KOPT-K1 (cell line): ENCODE results near the gene SKIL.

Experiments
- H3K27ac ChIP-seq: fragments of 200-600 bp; sonication (generic); 2 replicates; pipeline ENCODE4 v1.5.1; 2016; ENCODE audit warnings: antibody characterized with exemption, mild to moderate bottlenecking, low read depth, low read length; ENCODE audit not compliant: poor library complexity, severe bottlenecking
- H3K36me3 ChIP-seq: fragments of 200-600 bp; sonication (generic); 2 replicates; pipeline ENCODE4 v1.5.1; 2017; ENCODE audit warnings: antibody characterized with exemption, mild to moderate bottlenecking, low read length, moderate library complexity; ENCODE audit not compliant: insufficient read depth
- H3K9me3 ChIP-seq: fragments of 200-600 bp; sonication (generic); 2 replicates; pipeline ENCODE4 v1.5.1; 2017; ENCODE audit warnings: antibody characterized with exemption, low read length, mild to moderate bottlenecking; ENCODE audit not compliant: insufficient read depth, poor library complexity, severe bottlenecking

Gene SKIL

DNA sequence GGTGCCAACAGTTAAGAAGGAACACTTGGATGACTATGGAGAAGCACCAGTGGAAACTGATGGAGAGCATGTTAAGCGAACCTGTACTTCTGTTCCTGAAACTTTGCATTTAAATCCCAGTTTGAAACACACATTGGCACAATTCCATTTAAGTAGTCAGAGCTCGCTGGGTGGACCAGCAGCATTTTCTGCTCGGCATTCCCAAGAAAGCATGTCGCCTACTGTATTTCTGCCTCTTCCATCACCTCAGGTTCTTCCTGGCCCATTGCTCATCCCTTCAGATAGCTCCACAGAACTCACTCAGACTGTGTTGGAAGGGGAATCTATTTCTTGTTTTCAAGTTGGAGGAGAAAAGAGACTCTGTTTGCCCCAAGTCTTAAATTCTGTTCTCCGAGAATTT, 3.0 kb downstream of the SKIL start:
- no peaks in the 10 kb centered on the region for H3K9me3 ChIP-seq
- no peak overlapping the region for H3K27ac ChIP-seq
- H3K36me3 ChIP-seq, result no peaks in the 10 kb centered on the region

DNA sequence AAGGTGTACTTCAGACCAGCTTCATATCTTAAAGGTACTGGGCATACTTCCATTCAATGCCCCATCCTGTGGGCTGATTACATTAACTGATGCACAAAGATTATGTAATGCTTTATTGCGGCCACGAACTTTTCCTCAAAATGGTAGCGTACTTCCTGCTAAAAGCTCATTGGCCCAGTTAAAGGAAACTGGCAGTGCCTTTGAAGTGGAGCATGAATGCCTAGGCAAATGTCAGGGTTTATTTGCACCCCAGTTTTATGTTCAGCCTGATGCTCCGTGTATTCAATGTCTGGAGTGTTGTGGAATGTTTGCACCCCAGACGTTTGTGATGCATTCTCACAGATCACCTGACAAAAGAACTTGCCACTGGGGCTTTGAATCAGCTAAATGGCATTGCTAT, 3.4 kb downstream of the SKIL start:
- H3K27ac ChIP-seq, result no peak overlapping the region
- H3K9me3 ChIP-seq, result no peaks in the 10 kb centered on the region
- no peaks in the 10 kb centered on the region for H3K36me3 ChIP-seq

DNA sequence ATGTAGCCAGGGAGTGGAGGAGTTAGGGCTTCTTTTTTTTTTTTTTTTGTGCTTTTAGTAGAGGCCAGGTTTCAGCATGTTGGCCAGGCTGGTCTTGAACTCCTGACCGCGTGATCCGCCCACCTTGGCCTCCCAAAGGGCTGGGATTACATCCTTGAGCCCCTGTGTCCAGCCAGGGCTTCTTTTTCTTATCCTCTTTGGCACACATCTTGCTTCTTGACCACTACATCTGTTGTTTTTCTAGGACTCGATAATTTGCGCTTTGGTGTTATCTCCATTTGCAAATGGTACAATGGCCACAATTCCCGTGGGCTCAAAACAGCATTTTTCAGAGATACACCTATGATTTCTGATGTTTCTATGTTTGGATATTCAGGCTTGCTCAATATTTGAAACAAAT, 4.2 kb downstream of the SKIL start:
- Histone ChIP-seq H3K27ac (no peak overlapping the region), H3K36me3 (no peaks in the 10 kb centered on the region), H3K9me3 (no peaks in the 10 kb centered on the region)

DNA sequence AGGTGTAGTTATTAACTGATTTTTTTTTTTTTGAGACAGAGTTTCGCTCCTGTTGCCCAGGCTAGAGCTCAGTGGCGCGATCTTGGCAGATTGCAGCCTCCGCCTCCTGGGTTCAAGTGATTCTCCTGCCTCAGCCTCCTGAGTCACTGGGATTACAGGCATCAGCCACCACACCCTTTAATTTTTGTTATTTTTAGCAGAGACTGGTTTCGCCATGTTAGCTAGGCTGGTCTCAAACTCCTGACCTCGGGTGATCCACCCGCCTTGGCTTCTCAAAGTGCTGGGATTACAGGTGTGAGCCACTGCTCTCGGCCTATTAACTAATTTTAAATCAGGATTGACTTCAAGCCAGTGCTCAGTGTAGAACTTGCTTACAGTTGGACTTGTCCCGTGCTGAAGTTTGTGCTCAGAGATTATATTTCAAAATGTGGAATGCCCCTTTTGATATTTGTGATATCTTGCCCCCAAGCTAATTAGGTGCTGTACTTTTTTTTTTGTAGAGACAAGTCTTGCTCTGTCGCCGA, 6.0 kb downstream of the SKIL start:
- Histone ChIP-seq H3K9me3 (no peaks in the 10 kb centered on the region), H3K27ac (no peak overlapping the region), H3K36me3 (no peaks in the 10 kb centered on the region)

DNA sequence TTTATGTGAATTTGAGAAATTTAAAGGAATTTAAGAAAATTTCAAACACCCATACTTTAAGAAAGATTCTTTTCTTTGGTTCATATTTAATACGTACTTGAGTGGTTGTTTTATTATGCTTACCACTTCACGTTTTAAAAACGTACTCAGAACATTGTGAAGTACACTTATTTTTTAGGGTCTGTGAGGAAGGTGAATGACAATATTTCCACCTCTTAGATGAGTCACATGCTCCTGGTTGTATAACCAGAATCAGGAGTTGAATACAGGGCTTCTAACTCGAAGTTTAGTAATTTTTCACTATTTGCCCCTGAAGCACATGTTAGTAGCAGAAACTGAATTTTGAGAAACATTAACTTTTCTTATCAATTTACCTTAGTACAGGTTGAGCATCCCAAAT, 7.5 kb downstream of the SKIL start:
- H3K9me3 ChIP-seq, result no peaks in the 10 kb centered on the region
- H3K36me3 ChIP-seq, result no peaks in the 10 kb centered on the region
- H3K27ac ChIP-seq, result no peak overlapping the region

DNA sequence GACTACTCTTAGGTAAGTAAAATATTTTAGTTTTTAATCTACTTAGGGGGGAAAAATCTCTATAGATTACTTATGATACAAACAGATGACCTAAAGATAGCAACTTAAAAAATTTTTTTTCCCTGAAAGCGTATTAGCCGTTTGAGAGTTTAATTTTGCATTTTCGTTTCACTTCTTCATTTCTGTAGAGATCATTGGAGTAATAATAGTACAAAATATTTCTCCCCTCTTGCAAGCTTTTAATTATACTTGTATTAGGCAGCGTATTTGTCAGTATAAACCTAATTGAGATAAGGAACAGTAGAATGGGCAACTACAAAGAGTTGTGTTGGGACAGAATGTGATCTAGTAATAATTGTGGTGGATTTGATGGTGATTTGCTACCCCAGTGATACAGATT, 10.3 kb downstream of the SKIL start:
- Histone ChIP-seq H3K27ac (no peak overlapping the region), H3K36me3 (no peaks in the 10 kb centered on the region), H3K9me3 (no peaks in the 10 kb centered on the region)

DNA sequence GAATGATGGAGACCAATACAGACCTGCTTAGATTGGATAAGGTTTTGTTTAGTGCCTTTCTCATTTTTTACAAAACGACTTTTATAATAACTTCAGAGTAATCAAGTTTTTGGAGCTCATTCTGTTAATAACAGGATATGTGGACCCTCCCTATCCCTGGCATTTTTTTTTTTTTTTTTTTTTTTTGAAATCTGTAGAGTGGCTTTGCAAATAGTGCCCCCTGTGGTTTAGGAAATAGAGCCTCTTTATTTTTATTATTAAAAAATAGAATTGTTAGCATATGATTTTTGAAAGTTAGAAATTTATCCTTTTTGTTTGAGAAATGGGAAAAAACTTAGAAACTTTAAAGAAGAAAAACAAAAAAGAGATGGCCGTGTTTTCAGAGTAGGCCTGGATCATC, 11.4 kb downstream of the SKIL start:
- H3K36me3 ChIP-seq, result no peaks in the 10 kb centered on the region

DNA sequence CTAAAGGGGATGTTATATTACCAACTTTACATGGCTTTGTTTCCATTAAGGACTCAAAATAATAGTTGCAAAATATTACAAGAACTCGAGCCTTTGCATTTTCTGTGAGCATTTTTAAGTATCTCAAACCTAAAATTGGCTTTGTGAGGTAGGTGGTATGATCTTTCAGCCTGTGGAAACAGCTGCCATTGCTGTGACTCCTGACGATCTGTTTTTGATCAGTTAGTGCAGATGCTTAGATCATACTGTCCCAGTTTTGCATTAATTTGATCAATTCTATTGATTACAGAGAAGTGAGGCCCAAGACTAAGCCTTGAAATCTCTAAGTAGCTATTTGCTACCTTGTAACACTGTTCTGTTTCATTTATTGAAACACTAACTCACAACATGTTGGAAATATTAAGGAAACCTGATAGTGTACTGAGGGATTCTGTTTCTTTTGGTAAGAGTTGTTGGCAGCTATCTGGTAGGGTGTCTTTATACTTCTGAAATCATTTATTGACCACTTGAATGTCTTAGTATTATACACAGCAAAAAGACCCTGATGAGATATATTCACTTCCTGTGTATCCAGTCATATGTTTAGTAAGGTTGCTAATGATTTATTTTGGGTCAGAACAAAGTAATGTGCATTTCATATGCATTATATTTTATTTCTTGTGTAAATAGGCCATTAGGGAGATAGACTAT, 14.8 kb downstream of the SKIL start:
- no peaks in the 10 kb centered on the region for H3K36me3 ChIP-seq

More for the DNA sequence above, 11.4 kb downstream of the SKIL start:
- Histone ChIP-seq H3K9me3 (no peaks in the 10 kb centered on the region), H3K27ac (no peak overlapping the region)

DNA sequence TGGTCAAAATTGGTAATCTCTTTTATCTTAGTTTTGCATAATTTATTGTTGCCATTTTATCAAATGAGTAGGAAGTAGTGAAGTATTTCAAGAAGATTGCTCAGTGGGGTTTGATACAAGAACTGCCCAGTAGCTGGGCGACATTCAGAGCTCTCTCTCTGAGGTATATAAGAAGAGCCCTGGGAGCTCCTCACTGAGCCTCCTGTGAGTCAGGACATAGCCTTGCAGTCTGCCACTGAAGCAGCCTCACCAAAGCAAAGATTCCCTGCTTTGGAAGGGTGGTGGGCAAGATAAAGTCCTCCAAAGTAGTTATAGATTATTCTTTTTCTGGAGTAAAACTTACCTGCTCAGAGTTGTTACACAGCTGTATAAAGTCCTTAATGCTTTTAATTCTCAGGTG, 26.1 kb downstream of the SKIL start:
- peaks cover 20% of the 10 kb centered on the region for H3K36me3 ChIP-seq

More for the DNA sequence above, 14.8 kb downstream of the SKIL start:
- Histone ChIP-seq H3K9me3 (no peaks in the 10 kb centered on the region), H3K27ac (no peak overlapping the region)

DNA sequence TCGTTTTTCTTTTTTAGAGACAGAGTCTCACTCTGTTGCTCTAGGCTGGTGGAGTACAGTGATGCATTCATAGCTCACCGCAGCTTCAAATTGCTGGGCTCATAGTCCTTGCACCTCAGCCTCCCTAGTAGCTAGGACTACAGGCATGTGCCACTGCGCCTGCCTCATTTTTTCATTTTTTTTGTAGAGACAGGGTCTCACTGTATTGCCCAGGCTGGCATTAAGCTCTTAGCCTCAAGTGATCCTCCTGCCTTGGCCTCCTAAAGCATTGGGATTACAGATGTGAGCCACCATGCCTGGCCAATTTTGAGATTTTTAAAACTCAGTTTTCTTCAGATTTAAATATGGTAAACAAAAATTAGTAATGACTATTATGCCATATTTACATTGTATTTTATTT, 29.0 kb downstream of the SKIL start:
- Histone ChIP-seq H3K36me3 (peaks cover 31% of the 10 kb centered on the region), H3K9me3 (peaks cover 8% of the 10 kb centered on the region), H3K27ac (no peak overlapping the region)

More for the DNA sequence above, 26.1 kb downstream of the SKIL start:
- H3K27ac ChIP-seq, result no peak overlapping the region
- H3K9me3 ChIP-seq, result peaks cover 8% of the 10 kb centered on the region

DNA sequence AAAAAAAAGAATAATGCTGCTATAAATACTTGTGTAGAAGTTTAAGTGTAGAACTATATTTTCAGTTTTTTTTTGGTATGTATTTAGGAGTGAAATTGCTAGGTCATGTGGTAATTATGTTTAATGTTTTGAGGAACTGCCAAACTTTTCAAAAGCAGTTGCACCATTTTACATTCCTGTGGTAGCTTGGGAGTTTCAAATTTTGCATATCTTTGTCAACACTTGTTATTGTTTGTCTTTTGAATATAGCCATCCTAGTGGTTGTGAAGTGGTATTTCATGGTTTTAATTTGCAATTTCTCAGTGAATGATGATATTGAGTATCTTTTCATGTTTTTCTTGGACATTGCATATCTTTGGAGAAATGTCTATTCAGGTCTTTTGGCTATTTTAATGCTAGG, 30.4 kb downstream of the SKIL start:
- no peak overlapping the region for H3K27ac ChIP-seq
- peaks cover 31% of the 10 kb centered on the region for H3K36me3 ChIP-seq
- peaks cover 8% of the 10 kb centered on the region for H3K9me3 ChIP-seq

DNA sequence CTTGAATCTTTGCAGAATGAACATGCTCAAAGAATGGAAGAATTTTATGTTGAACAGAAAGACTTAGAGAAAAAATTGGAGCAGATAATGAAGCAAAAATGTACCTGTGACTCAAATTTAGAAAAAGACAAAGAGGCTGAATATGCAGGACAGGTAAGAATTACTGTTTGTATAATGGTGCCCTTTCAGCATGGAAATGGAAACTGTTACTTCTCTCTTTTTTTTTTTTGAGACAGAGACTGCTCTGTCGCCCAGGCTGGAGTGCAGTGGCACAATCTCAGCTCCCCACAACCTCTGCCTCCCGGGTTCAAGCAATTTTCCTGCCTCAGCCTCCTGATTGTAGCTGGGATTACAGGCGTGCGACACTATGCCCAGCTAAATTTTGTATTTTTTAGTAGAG, 33.6 kb downstream of the SKIL start:
- Histone ChIP-seq H3K9me3 (peaks cover 8% of the 10 kb centered on the region), H3K36me3 (peaks cover 26% of the 10 kb centered on the region), H3K27ac (no peak overlapping the region)

DNA sequence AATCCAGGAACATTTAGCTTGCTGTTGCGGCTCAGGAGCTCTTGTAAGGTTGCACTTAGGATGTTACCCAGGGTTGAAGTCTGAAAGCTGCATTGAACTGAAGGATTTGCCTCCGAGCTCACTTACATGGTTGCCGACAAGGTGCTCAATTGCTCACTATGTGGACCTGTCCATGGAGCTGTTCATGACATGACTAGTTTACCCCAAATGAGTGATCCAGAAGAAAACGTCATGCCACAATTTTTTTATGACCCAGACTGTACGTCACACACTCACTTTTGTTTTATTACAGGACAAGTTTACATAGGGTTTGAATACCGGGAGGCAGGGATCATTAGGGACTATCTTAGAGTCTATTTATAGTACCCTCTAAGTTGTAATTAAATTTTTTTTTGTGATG, 40.2 kb downstream of the SKIL start:
- H3K36me3 ChIP-seq, result no peaks in the 10 kb centered on the region
- H3K9me3 ChIP-seq, result no peaks in the 10 kb centered on the region
- no peak overlapping the region for H3K27ac ChIP-seq

DNA sequence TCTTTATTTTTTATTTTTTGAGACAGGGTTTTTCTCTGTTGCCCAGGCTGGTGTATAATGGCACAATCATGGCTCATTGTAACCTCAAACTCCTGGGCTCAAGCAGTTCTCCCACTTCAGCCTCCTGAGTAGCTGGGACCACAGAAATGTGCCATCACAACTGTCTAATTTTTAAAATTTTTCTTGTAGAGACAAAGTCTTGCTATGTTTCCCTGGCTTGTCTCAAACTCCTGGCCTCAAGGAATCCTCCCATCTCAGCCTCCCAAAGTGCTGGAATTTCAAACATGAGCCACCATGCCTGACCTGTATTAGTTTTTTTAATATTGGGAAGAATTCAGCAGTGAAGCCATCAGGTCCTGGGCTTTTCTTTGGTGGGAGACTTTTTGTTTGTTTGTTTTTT, 47.6 kb downstream of the SKIL start:
- Histone ChIP-seq H3K36me3 (no peaks in the 10 kb centered on the region), H3K27ac (no peak overlapping the region), H3K9me3 (no peaks in the 10 kb centered on the region)

DNA sequence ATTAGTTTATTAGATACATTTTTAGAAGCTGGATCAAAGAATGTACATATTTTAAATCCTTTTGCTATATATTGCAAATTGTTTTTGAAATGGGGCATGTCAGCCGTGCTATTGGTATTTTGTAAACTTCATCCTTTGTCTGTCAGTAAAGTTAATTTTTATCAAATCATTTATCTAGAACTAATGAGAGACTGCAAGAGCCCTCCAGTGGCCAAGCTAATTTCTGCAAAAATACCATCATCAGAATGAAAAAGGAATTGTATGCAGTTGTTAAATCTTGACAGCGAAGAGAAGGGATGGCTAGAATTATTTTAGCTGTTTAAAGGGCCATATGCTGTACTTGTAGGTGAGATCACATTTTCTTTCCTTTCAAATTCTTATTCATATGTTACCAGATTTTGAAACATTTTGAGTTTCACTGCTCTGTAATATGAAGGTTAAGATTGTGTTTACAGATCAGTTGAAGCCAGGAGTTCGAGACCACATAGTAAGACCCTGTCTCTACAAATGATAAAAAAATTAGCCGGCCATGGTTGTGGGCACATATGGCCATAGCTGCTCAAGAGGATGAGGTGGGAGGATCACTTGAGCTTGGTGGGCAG, 53.0 kb downstream of the SKIL start:
- Histone ChIP-seq H3K9me3 (no peaks in the 10 kb centered on the region), H3K36me3 (no peaks in the 10 kb centered on the region), H3K27ac (no peak overlapping the region)

DNA sequence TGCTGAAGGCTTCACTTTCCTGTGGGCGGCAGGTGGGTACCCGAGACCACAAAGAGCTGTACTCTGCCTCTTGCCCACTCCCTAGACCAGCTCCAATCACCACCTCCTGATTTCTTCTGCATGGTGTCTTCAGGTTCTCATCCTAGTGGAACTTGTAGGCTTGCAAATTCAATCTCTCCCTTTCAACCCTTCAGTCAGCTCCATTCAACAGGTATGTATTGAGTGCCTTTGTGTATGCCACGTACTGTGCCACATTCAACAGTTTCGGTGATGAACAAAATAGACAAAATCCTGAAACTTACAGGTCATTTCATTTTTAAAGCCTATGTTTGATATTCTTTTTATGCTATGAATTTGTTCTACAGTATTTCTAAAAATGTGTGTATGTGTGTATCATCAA, 55.8 kb downstream of the SKIL start:
- H3K36me3 ChIP-seq, result no peaks in the 10 kb centered on the region
- H3K9me3 ChIP-seq, result no peaks in the 10 kb centered on the region
- H3K27ac ChIP-seq, result no peak overlapping the region
